ENCODE measurements around the gene HLCS.

GRCh38 chr21:36948686-36949085 is 17.8 kb downstream of the HLCS start:
- TF ChIP-seq, protein P1, sequence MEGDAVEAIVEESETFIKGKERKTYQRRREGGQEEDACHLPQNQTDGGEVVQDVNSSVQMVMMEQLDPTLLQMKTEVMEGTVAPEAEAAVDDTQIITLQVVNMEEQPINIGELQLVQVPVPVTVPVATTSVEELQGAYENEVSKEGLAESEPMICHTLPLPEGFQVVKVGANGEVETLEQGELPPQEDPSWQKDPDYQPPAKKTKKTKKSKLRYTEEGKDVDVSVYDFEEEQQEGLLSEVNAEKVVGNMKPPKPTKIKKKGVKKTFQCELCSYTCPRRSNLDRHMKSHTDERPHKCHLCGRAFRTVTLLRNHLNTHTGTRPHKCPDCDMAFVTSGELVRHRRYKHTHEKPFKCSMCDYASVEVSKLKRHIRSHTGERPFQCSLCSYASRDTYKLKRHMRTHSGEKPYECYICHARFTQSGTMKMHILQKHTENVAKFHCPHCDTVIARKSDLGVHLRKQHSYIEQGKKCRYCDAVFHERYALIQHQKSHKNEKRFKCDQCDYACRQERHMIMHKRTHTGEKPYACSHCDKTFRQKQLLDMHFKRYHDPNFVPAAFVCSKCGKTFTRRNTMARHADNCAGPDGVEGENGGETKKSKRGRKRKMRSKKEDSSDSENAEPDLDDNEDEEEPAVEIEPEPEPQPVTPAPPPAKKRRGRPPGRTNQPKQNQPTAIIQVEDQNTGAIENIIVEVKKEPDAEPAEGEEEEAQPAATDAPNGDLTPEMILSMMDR (IDR thresholded peaks at IDR 0.05 in 2 of 3, conservative IDR thresholded peaks at IDR 0.05 in 1 of 3; ENCODE audit: control insufficient read depth in 2 of 3, extremely low read depth in 1 of 3, insufficient read depth in 1 of 3, low read depth in 3 of 3, low read length in 3 of 3) = no peak
- TF ChIP-seq RCOR1 (conservative IDR thresholded peaks at IDR 0.05; ENCODE audit: low read depth, low read length) = no peak
- TF ChIP-seq CEBPB (IDR thresholded peaks at IDR 0.05; ENCODE audit: borderline replicate concordance in 1 of 2, low read depth in 2 of 2, low read length in 2 of 2) = no peak
- no peak for TF ChIP-seq FOXM1 (IDR thresholded peaks at IDR 0.05; ENCODE audit: low read depth, low read length)
- no peak for TF ChIP-seq EZH2 (IDR thresholded peaks at IDR 0.05; ENCODE audit: borderline replicate concordance, control insufficient read depth, low read depth, low read length)
- no peak for TF ChIP-seq PKNOX1 (IDR thresholded peaks at IDR 0.05)

Measured in GM12878 (cell line).